NOMO-1 (cell line): ENCODE measurements around the gene TSPO2.

Experiments
- DNase-seq, 2 experiments: peaks; one replicate each; lab custom pipeline; 2025; ENCODE audit not compliant: unreplicated experiment in 2 of 2; lab: John Stamatoyannopoulos, UW

TSPO2 gene

GRCh38 chr6:41074692-41075436 is 32.6 kb downstream of the TSPO2 start:
- no peak for DNase-seq

GRCh38 chr6:41075651-41076626 is 33.7 kb downstream of the TSPO2 start:
- no peak for DNase-seq

- no peak for DNase-seq
Observed at GRCh38 chr6:41077536-41077935, 35.3 kb downstream of the TSPO2 start.

GRCh38 chr6:41078101-41078500 is 35.8 kb downstream of the TSPO2 start:
- DNase-seq: no peak

- no peak for DNase-seq
Observed at GRCh38 chr6:41079080-41079479, 36.8 kb downstream of the TSPO2 start.

- no peak for DNase-seq
Observed at GRCh38 chr6:41080621-41081020, 38.4 kb downstream of the TSPO2 start.

GRCh38 chr6:41083072-41083471 is 40.8 kb downstream of the TSPO2 start:
- no peak for DNase-seq

- DNase-seq: no peak
Observed at GRCh38 chr6:41085182-41085581, 42.9 kb downstream of the TSPO2 start.

GRCh38 chr6:41088451-41088850 is 46.2 kb downstream of the TSPO2 start:
- DNase-seq: no peak

- DNase-seq: no peak
Observed at GRCh38 chr6:41090841-41091761, 48.8 kb downstream of the TSPO2 start.

- peak in 1 of 2 experiments; percentile 19 for DNase-seq
Observed at GRCh38 chr6:41092421-41093140, 50.3 kb downstream of the TSPO2 start.

GRCh38 chr6:41093729-41094128 is 51.5 kb downstream of the TSPO2 start:
- no peak for DNase-seq
